HFF-Myc (cell line): ENCODE measurements around the gene TSPO2.
"Not testable (repeated sequence)": the region's sequence is repeated elsewhere in the genome, so short reads cannot be mapped to it uniquely, and the experiment has no call there.

Experiments used
- DNase-seq: peaks from one replicate; pipeline ENCODE4 v3.0.0-alpha.2; 2011; ENCODE audit warnings: low read depth; ENCODE audit errors: extremely low read depth
- H3K4me3 ChIP-seq: replicated peaks from 2 replicates; pipeline ENCODE4 v1.5.1; 2011; ENCODE audit warnings: low read depth, mild to moderate bottlenecking, control low read depth, low read length
- CTCF ChIP-seq: IDR thresholded peaks from 2 replicates; pipeline ENCODE4 v1.5.1; 2012; ENCODE audit warnings: mild to moderate bottlenecking, low read depth, low read length, control low read depth; ENCODE audit errors: missing control alignments

TSPO2 gene

GRCh38 chr6:41013466-41014153 lies 28.7 kb upstream of the TSPO2 start:
- H3K4me3 ChIP-seq, result no peak overlapping the region
- DNase-seq, result no peak
- TF ChIP-seq CTCF, result no peak

GRCh38 chr6:41014780-41015179 lies 27.5 kb upstream of the TSPO2 start:
- TF ChIP-seq CTCF, result no peak

GRCh38 chr6:41015860-41016259 lies 26.4 kb upstream of the TSPO2 start:
- not testable (repeated sequence) for H3K4me3 ChIP-seq, DNase-seq

More at GRCh38 chr6:41014780-41015179, 27.5 kb upstream of the TSPO2 start:
- no peak overlapping the region for H3K4me3 ChIP-seq
- DNase-seq, result no peak

- H3K4me3 ChIP-seq, result no peak overlapping the region
- TF ChIP-seq CTCF, result no peak
- no peak for DNase-seq
These were observed 24.6 kb upstream of the TSPO2 start for GRCh38 chr6:41017663-41018062.

GRCh38 chr6:41021832-41022231 lies 20.4 kb upstream of the TSPO2 start:
- peak; percentile 27 for DNase-seq
- no peak overlapping the region for H3K4me3 ChIP-seq
- peak; percentile 38 for TF ChIP-seq CTCF

- TF ChIP-seq CTCF, result no peak
- no peak overlapping the region for H3K4me3 ChIP-seq
- peak; percentile 14 for DNase-seq
These were observed 20.0 kb upstream of the TSPO2 start for GRCh38 chr6:41022294-41022693.

- no peak overlapping the region for H3K4me3 ChIP-seq
- TF ChIP-seq CTCF, result no peak
- DNase-seq, result no peak
These were observed 19.2 kb upstream of the TSPO2 start for GRCh38 chr6:41023114-41023513.
